Stimulated activated naive CD8-positive, alpha-beta T cell treated with anti-CD3 and anti-CD28 coated beads, Interleukin-15, Interleukin-2, amounts not matched to agents 100 ng/mL and 50 ng/mL, for 24 hours (primary cell): ENCODE results near the gene PLEKHD1.
"Not testable (repeated sequence)": the region's sequence is repeated elsewhere in the genome, so short reads cannot be mapped to it uniquely, and the experiment has no call there.

Source experiments
- H3K27ac Mint-ChIP-seq: one replicate; pipeline ENCODE4 v1.8.0; 2021; ENCODE audit warnings: mild to moderate bottlenecking, mixed read lengths
- H3K27me3 Mint-ChIP-seq: one replicate; pipeline ENCODE4 v1.8.0; 2021; ENCODE audit warnings: mixed read lengths
- H3K36me3 Mint-ChIP-seq: one replicate; pipeline ENCODE4 v1.8.0; 2021; ENCODE audit warnings: low read depth, mixed read lengths
- H3K4me1 Mint-ChIP-seq: one replicate; pipeline ENCODE4 v1.8.0; 2021; ENCODE audit warnings: low read depth, mixed read lengths
- H3K4me3 Mint-ChIP-seq: one replicate; pipeline ENCODE4 v1.8.0; 2021; ENCODE audit warnings: mild to moderate bottlenecking, mixed read lengths
- H3K9me3 Mint-ChIP-seq: one replicate; pipeline ENCODE4 v1.8.0; 2021; ENCODE audit warnings: mixed read lengths

PLEKHD1 gene

DNA sequence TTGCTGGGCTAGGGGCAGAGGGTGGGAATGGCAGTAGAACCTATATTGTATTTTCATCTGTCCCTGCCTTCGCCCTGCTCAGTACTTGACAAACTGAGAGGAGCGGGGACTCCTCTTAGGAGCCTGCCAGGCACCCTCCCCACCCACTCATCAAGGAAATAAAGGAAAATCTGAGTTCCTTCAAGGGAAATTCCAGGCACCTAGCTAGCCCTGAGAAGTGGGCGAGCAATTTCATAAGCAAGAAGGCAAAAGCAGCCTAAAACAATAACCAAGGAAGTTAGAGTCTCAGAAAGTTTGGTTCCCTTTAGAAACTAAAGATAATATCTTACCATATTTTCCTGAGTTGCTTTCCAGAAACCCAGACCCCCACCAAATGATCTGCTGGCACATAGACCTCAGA is 10.6 kb upstream of the PLEKHD1 start:
- no peak overlapping the region for H3K4me3 Mint-ChIP-seq
- H3K36me3 Mint-ChIP-seq = no peaks in the 10 kb centered on the region
- H3K27ac Mint-ChIP-seq = no peak overlapping the region
- no peaks in the 10 kb centered on the region for H3K4me1 Mint-ChIP-seq
- H3K9me3 Mint-ChIP-seq = no peaks in the 10 kb centered on the region
- peaks cover 3% of the 10 kb centered on the region for H3K27me3 Mint-ChIP-seq

DNA sequence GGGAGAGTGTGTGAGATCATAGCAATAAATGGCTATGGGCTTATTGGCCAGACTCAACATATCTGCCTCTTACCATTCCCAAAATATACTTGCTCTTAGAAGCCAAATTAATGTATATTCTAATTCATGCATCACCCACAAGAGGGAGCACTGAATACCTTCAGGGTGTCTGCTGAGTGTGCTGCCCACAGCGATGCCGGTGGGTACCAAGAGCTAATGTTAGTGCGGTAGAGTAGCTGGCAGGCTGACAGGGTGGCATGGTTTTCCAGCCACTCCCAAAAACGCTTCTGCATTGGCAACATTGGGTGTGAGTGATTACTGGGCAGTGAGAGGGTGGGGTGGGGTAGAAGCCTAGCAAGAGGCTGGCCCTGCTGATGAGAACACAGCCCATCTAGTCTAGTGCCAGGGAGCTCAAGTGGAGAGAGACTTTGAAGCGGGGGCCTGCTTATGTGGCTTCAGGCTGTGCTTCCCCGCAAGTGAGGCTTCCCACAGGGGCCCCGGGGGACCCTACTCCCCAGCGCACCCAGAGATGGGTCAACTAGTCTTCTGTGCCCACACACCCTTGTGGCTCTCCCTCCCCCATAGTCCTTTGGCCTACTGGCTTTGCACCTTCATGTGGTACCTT is 9.2 kb upstream of the PLEKHD1 start:
- Mint-ChIP-seq H3K27me3 (peaks cover 7% of the 10 kb centered on the region), H3K9me3 (no peaks in the 10 kb centered on the region), H3K4me1 (no peaks in the 10 kb centered on the region), H3K4me3 (no peak overlapping the region), H3K36me3 (no peaks in the 10 kb centered on the region), H3K27ac (no peak overlapping the region)

DNA sequence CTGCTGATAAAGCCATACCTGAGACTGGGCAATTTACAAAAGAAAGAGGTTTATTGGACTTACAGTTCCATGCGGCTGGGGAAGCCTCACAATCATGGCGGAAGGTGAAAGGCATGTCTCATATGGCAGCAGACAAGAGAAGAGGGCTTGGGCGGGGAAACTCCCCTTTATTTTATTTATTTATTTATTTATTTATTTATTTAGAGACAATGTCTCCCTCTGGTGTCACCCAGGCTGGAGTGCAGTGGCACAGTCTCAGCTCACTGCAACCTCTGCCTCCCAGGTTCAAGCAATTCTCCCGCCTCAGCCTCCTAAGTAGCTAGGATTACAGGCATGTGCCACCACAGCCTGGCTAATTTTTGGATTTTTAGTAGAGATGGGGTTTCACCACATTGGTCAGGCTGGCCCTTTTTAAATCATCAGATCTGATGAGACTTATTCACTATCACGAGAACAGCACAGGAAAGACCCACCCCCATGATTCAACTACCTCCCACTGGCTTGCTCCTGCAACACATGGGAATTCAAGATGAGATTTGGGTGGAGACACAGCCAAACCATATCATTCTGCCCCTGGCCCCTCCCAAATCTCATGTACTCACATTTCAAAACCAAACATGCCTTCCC is 7.6 kb upstream of the PLEKHD1 start:
- not testable (repeated sequence) for H3K27ac Mint-ChIP-seq, H3K36me3 Mint-ChIP-seq, H3K4me3 Mint-ChIP-seq, H3K9me3 Mint-ChIP-seq, H3K4me1 Mint-ChIP-seq
- H3K27me3 Mint-ChIP-seq = peaks cover 12% of the 10 kb centered on the region

DNA sequence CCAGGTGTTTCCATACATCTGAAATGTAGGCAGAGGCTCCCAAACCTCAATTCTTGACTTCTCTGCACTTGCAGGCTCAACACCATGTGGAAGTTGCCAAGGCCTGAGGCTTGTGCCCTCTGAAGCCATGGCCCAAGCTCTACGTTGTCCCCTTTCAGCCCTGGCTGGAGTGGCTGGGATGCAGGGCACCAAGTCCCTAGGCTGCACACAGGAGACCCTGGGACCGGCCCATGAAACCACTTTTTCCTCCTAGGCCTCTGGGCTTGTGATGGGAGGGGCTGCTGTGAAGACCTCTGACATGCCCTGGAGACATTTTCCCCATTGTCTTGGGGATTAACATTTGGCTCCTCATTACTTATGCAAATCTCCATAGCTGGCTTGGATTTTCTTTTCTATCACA is 6.5 kb upstream of the PLEKHD1 start:
- not testable (repeated sequence) for H3K36me3 Mint-ChIP-seq, H3K4me3 Mint-ChIP-seq, H3K4me1 Mint-ChIP-seq, H3K9me3 Mint-ChIP-seq, H3K27ac Mint-ChIP-seq
- H3K27me3 Mint-ChIP-seq = peaks cover 23% of the 10 kb centered on the region

DNA sequence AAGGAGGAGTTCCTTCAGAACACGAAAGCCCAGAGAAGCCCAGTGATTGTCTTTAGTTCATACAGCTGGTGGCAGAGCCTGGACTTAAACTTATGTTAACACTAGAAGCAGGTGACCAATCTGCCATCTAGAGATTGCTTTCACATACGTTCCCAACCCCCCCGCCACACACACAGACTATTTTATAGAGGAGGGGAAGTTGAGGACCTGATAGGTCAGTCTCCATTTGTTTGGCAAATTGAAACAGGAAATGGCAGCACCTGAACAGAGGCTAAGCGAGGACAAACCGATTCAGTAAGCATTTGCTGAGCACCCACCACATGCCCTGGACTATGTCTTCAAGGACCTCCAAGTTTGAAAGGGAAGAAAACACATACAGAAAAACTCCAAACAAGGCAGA is 4.8 kb upstream of the PLEKHD1 start:
- Mint-ChIP-seq H3K27me3 (peaks cover 32% of the 10 kb centered on the region), H3K9me3 (no peaks in the 10 kb centered on the region), H3K4me3 (no peak overlapping the region), H3K36me3 (no peaks in the 10 kb centered on the region), H3K27ac (no peak overlapping the region), H3K4me1 (peaks cover 3% of the 10 kb centered on the region)

DNA sequence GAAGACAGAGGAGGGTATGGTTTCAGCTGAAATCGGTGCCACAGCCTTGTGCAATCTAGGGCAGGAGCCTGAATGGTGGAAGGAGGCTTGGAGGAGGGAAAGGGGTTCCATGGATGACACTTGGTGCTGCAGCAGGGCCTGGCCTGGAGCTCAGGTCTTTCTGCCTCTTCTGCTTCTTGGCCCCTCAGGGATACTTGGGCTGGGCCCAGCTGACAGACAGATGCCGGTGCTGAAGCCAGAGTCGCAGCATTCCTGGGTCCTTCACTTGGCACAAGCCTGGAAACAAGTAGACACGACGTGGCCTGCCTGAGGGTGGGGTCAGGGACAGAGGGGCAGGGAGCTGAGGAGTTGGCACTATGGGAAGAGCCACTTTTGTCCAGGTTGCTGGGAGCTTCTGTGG is 4.4 kb upstream of the PLEKHD1 start:
- H3K4me3 Mint-ChIP-seq = no peak overlapping the region

DNA sequence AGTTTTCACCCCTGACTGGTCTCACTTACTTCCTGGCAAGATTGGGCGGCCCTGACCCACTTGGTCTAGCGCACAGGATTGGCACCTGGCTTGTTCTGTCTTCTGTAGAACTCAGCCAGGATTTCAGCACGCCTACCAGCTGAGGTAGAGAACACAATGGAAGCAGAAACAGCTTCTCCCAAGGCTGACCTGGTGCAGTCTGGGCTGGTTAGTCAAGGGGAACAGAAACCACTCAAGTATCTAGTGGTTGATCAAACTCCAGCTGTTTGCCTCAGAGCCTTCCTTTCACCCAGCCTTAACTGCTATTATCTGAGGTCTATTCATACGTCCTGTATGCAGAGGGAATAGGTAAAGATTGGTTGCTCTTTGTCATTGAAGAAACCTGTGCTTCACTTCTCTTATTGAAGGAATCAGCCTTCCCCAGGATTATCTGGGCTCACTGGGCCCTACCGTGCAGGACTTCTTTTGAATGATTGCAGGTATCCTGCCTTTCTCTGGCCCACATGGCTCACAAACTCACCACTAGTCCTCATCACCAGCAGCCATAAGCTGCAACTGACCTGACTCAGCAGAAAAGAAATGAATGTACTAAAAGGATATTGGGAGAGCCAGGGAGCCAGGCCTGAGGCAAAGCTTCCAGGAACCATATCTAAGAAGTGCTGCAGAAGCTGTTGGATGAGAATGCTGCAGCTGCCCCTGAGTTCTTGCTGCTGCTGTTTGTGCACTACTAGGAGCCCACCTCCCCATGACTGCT is 2.5 kb upstream of the PLEKHD1 start:
- H3K9me3 Mint-ChIP-seq = no peaks in the 10 kb centered on the region
- no peaks in the 10 kb centered on the region for H3K36me3 Mint-ChIP-seq

More for the DNA sequence above, 4.4 kb upstream of the PLEKHD1 start:
- H3K4me1 Mint-ChIP-seq = peaks cover 3% of the 10 kb centered on the region
- no peaks in the 10 kb centered on the region for H3K36me3 Mint-ChIP-seq
- H3K9me3 Mint-ChIP-seq = no peaks in the 10 kb centered on the region
- H3K27me3 Mint-ChIP-seq = peaks cover 35% of the 10 kb centered on the region
- H3K27ac Mint-ChIP-seq = no peak overlapping the region

DNA sequence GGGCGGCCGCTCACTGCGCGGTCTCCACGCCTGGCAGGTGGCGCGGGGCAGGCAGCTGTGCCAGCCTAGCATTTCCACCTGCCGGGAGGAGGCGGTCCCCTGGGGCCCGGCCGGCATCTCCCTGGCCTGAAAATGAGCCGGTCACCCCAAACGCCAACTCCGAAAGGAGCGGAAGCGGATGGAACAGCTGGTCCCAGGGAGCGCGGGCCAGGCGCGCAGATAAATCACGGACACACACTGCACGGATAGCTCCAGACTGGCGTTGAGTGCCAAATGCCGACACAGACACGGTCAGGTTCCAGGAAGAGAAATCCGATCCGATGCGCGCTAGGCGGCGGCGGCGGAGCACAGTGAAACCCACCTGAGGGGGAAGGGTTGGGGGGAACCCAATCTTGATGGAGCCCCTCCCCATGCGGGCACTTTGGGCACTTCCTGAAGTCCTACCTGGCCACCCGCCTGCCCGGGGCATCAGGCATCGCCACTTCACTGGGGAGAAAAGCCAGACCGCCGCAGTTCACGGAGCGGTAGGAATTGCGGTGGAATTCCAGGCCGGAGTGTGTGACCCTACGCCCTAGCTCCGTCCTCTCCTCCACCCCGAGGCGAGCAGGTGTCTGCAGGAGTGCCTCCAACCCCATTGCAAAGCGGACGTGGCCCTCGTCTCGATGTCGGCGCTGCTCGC is 624 bp upstream of the PLEKHD1 start:
- peaks cover 3% of the 10 kb centered on the region for H3K4me1 Mint-ChIP-seq
- H3K36me3 Mint-ChIP-seq = no peaks in the 10 kb centered on the region
- no peak overlapping the region for H3K27ac Mint-ChIP-seq
- H3K4me3 Mint-ChIP-seq = peak overlapping the region; percentile 55
- H3K9me3 Mint-ChIP-seq = no peaks in the 10 kb centered on the region
- H3K27me3 Mint-ChIP-seq = peaks cover 46% of the 10 kb centered on the region

More for the DNA sequence above, 2.5 kb upstream of the PLEKHD1 start:
- Mint-ChIP-seq H3K4me3 (no peak overlapping the region), H3K4me1 (peaks cover 3% of the 10 kb centered on the region), H3K27me3 (peaks cover 47% of the 10 kb centered on the region), H3K27ac (no peak overlapping the region)

DNA sequence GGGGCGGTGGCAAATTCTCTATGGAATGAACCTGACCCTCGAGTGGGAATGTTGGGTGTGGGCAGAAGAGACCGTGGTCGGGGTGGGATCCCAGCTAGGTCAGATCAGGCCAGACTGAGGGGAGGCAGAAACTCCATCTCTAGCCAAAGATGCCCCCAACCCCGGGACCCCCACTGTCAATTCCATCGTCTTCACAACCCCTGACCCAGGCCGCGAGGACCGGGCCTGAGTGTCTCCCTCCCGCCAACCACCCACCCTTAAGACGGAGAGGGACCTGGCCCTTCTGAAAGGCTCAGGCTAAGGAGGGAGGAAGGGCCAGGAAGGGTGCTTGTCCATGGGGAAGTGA is 760 bp downstream of the PLEKHD1 start:
- Mint-ChIP-seq H3K4me3 (no peak overlapping the region), H3K36me3 (no peaks in the 10 kb centered on the region), H3K9me3 (no peaks in the 10 kb centered on the region), H3K27ac (no peak overlapping the region), H3K27me3 (peaks cover 44% of the 10 kb centered on the region), H3K4me1 (peaks cover 3% of the 10 kb centered on the region)

DNA sequence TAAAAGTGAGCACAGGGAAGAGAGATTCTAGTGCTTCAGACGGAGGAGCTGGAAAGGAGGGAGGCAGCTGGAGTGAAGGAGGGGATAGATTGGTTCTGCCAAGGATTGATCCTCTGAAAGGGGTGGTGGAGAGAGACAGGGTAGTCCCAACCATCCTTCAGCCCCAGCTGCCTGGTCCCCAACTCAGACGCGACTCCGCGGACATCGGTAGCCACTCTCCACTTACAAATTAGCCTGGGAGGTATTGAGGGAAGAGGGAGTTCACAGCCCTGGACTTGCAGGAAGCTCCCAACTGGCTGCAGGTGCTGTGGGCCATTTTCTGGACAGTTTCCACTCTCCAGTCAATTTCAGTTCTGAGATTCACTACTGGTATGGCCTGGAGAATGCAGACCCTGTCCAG is 1.2 kb downstream of the PLEKHD1 start:
- no peak overlapping the region for H3K27ac Mint-ChIP-seq
- H3K4me1 Mint-ChIP-seq = peaks cover 3% of the 10 kb centered on the region
- H3K27me3 Mint-ChIP-seq = peaks cover 47% of the 10 kb centered on the region
- H3K9me3 Mint-ChIP-seq = no peaks in the 10 kb centered on the region
- H3K36me3 Mint-ChIP-seq = no peaks in the 10 kb centered on the region
- H3K4me3 Mint-ChIP-seq = no peak overlapping the region

DNA sequence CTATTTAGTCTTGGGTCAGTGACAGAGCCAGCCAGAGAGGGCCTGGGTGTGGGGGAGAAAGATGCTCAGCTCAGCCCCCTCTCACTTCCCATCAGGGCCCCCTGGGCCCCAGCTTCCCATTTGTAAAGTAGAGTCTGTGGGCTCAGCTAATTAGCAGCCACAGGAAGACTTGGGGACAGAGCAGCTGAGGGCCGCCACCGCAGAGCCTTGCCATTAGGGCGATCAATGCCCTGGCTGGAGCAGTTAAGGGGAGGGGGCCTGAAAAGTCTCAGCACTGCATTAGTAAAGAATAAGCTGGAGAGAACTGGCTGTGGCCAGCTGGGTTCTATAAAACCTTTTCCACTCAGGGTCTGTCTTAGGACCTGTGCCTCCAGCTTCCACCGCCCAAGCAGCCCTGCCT is 2.7 kb downstream of the PLEKHD1 start:
- no peak overlapping the region for H3K27ac Mint-ChIP-seq
- peaks cover 40% of the 10 kb centered on the region for H3K27me3 Mint-ChIP-seq
- no peaks in the 10 kb centered on the region for H3K36me3 Mint-ChIP-seq
- H3K9me3 Mint-ChIP-seq = no peaks in the 10 kb centered on the region
- no peak overlapping the region for H3K4me3 Mint-ChIP-seq
- H3K4me1 Mint-ChIP-seq = peaks cover 3% of the 10 kb centered on the region

DNA sequence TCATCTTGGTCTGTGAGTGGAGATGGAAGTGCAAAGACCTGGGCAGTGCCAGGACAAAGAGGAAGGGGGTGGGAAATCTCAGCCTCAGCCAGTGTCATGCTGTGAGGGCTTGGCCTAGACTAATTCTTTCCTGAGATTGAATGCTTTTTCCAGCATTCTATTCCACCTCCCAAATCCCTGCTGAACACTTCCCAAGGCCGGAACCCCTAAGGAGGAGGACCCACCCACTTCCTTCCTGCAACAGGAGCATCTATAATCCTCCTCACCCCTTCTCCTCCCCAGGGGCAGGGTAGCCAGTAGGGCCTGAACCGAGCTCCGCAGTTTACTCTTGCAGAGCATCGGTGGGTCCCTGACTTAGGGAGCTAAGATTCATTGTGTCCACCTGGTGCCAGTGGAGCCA is 3.2 kb downstream of the PLEKHD1 start:
- H3K4me1 Mint-ChIP-seq = peaks cover 3% of the 10 kb centered on the region
- no peak overlapping the region for H3K4me3 Mint-ChIP-seq
- no peaks in the 10 kb centered on the region for H3K36me3 Mint-ChIP-seq
- peaks cover 34% of the 10 kb centered on the region for H3K27me3 Mint-ChIP-seq
- H3K27ac Mint-ChIP-seq = no peak overlapping the region
- H3K9me3 Mint-ChIP-seq = no peaks in the 10 kb centered on the region

DNA sequence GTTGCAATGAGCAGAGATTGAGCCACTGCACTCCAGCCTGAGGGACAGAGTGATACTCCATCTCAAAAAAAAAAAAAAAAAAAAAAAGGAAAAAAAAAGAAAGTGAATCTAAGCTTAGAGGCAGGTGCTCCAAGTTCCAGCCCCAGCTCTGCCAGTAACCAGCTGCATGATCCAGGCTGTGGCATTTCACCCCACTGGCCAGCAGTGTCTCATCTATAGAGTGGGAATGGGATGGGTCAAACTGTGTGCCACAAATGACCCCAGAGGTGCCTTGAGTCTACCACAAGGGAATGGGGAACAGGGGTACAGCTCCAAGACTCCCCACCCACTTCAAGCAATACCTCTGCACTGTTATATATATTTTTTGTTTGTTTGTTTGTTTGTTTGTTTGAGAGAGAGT is 5.0 kb downstream of the PLEKHD1 start:
- H3K9me3 Mint-ChIP-seq = no peaks in the 10 kb centered on the region
- peaks cover 22% of the 10 kb centered on the region for H3K27me3 Mint-ChIP-seq

DNA sequence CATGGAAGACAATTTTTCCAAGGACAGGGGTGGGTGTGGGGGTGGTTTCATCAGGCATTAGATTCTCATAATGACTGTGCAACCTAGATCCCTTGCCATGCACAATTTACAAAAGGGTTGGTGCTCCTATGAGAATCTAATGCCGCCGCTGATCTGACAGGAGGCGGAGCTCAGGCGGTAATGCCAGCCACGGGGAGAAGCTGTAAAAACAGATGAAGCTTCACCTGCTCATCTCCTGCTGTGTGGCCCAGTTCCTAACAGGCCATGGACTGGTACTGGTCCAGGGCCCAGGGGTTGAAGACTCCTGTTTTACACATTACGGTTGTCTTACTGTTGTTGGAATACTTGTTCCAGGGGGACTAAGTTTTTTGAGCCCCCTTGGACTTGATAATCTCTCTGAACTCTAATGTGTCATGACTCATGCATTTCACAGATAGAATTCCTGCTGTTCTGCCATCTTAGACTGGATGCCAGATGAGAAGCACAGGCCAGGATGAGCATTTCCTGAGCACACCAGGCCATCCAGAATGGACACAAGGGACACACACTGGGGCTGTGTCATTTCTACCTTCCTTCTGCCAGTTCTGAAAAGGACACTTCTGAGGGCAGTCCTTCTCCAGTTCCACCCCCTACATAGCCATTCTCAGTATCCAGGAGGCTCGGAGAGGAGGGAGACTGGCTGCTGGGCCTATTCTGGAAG is 5.8 kb downstream of the PLEKHD1 start:
- H3K4me1 Mint-ChIP-seq = no peaks in the 10 kb centered on the region
- H3K27ac Mint-ChIP-seq = no peak overlapping the region
- H3K9me3 Mint-ChIP-seq = no peaks in the 10 kb centered on the region
- H3K27me3 Mint-ChIP-seq = peaks cover 17% of the 10 kb centered on the region
- no peaks in the 10 kb centered on the region for H3K36me3 Mint-ChIP-seq
- no peak overlapping the region for H3K4me3 Mint-ChIP-seq

More for the DNA sequence above, 5.0 kb downstream of the PLEKHD1 start:
- no peak overlapping the region for H3K27ac Mint-ChIP-seq
- no peaks in the 10 kb centered on the region for H3K4me1 Mint-ChIP-seq
- no peak overlapping the region for H3K4me3 Mint-ChIP-seq
- H3K36me3 Mint-ChIP-seq = no peaks in the 10 kb centered on the region

DNA sequence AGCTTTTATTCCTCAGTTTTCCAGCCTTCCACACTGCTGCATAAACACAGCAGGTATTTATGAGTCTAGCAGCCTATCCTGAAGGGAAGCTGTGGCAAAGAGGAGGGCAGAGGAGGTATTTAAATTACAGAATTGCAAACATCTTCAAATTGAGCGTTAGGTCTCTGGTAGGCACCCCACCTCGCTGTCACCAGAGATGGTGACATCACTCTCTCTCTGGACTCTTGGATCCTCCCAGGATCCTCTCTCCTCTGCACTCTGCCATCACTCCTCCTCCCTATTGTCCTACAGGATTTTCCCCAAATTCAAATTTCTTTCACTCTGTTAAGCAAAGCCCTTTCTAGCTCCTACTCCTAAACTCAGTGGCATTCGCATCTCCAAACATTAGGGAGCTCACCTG is 6.7 kb downstream of the PLEKHD1 start:
- no peak overlapping the region for H3K4me3 Mint-ChIP-seq
- H3K9me3 Mint-ChIP-seq = no peaks in the 10 kb centered on the region
- H3K36me3 Mint-ChIP-seq = no peaks in the 10 kb centered on the region
- no peaks in the 10 kb centered on the region for H3K4me1 Mint-ChIP-seq
- no peak overlapping the region for H3K27ac Mint-ChIP-seq
- H3K27me3 Mint-ChIP-seq = peaks cover 10% of the 10 kb centered on the region
